HG03469 (cell line): Measurements from ENCODE around the gene CARD11.
A peak's percentile ranks its signal among the peaks of the same experiment; 100 is the strongest.

Experiments
- ATAC-seq: cut with Tn5 transposase; IDR thresholded peaks from one replicate; pipeline ENCODE4 v1.9.1; 2021; ENCODE audit warnings: mild to moderate bottlenecking, moderate library complexity, moderate number of reproducible peaks; ENCODE audit not compliant: unreplicated experiment

CARD11 gene

DNA sequence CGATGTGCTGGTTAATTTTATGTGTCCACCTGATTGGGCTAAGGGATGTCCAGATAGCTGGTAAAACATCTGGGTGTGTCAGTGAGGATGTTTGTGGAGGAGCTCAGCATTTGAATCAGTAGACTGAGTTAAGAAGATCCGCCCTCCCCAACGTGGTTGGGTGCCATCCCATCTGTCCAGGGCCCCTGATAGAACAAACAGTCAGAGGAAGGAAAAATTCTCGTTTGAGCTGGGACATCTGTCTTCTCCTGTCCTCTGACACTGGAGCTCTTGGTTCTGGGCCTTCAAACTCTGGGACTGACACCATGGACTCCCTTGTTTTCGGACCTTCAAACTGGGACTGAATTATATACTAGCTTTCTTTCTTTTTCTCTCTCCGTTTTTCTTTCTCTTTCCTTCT is 59.6 kb downstream of the CARD11 start:
- no peak for ATAC-seq

DNA sequence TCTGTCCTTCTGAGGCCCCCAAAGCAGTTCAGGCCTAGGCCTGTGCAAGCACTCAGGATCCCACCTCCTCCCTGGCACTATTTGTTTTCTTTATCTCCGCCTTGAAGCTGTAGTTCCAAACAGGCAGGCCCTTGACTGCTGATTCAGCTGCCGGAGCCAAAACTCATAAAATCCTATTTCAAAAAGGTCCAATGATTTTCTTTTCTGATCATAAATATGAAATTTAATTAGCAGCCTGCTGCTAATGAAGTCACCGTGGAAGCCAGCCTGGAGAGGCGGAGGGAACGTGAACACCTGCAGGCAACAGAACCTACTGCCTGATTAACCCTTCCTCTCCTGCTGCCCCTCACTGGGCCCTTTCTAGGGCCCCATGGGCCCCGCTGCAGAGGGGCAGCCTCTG is 60.1 kb downstream of the CARD11 start:
- ATAC-seq = no peak

DNA sequence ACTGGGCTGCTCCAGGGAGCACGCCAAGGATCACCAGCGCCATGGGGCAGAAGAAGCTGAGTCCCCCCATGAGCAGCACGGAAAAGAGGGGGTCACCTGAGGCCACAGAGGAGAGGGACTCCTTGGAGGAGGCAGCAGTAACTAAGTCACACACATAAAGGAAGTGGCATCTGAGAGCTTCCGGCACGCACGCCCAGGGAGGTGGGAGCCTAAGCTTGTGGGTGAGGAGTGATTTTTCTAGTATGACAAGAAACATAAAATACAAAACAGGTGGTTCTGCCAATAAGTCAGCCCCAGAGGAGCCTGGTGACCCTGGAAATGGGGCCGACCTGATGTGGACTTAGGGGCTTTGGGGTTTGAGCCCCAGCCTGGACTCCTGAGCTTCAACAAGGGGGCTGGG is 60.8 kb downstream of the CARD11 start:
- no peak for ATAC-seq

DNA sequence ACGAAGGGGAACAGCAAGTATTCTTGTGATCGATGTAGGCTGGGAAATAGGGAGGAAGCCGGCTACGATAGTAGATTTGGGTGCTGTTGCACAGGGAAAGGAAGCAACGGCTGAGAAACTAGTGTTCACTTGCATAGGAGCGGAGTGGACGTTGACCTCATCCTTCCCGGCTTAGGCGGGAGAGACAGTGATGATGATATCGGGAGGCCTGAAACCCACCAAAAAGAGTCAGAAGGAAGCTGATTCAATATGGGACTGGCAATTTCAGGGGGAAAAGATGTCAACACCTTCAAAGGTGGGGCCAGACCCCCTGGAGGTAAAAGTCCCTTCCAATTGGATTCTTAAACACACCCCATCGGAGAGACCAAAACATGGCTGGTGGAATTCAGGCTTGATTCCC is 61.3 kb downstream of the CARD11 start:
- ATAC-seq = no peak

DNA sequence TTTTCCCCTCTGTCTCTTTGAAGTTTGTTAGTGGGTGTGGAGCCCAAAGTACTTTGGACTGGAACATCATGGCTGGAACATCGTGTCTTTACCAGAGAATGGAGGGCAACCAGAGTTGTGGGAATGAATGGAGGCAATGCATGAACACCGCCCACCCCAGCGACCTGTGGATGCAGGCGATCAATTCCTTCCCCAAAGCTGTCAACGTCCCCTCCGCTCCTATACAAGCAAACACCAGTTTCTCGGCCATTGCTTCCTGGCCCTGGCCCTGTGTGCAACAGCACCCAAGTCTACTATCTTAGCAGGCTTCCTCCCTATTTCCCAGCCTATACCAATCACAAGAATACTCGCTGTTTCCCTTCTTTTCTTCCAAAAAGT is 62.6 kb downstream of the CARD11 start:
- ATAC-seq = no peak

DNA sequence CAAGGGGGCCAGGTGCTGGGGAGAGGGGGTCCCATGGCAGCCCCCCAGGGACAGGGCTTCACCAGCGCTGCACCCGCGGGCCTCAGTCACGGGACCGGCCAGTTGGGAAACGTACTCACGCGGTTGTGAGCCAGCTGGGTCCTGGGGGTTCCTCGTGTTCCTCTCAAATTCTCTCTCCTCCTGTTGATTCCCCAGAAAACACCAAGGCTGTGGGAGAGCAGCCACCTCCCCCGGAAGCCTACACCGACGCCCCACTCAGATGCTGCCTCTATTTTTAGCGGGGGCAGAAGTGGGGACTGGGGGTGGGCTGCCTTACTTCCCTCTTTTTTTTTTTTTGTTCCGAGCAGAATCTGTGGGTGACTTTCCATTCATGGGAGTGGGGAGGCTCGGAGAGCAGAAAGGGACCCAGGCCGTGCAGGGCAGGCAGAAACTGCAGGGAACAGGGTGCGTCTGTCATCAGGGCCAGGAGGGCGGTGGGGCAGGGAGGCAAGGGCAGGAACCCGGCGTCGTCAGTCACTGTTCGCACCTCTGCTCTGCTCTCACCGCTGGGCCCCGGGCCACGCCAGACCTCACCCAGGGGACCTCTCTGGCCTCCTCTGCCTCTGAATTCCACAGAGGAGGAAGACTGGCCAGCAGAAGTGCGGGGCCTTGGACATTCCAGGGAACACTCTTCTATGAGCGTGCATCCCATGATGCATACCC is 63.1 kb downstream of the CARD11 start:
- no peak for ATAC-seq

DNA sequence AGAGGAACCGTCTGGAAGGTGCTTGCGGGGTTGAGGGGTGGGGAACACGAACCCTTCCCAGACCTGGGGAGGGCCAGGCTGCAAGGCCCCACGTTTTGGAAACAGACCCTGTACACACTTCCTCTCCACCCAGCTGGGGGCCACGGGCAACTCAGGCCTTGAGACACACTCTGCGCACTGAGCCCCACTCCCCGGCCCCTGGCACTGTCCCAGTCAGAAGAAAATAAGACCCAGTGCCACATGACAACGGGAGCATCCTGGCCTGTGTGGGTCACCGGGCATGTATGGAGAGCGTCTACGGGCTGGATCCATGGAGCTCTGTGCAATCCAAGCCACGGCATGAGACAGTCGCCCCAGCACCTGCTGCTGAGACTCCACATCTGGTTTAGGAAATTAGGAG is 63.7 kb downstream of the CARD11 start:
- no peak for ATAC-seq

DNA sequence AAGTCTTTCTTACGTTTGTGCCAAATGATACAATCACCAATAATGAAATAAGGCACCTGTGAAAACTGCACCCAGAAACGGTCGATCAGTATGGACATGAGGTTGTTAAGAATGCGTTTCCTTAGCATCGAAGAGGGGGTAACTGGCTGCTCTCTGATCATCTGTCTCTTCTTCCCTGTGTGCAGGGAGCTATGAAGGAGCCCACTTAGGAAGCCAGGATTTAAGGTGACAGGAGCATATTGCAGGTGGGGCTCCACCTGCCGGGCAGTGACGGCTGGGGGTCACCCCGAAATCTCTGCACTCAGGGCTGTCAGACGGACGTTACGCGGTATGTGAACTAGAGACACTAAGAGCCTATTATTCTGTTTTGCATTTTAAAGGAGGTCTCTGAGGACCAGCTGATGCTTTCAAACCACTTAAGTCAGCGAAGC is 64.5 kb downstream of the CARD11 start:
- ATAC-seq = no peak

DNA sequence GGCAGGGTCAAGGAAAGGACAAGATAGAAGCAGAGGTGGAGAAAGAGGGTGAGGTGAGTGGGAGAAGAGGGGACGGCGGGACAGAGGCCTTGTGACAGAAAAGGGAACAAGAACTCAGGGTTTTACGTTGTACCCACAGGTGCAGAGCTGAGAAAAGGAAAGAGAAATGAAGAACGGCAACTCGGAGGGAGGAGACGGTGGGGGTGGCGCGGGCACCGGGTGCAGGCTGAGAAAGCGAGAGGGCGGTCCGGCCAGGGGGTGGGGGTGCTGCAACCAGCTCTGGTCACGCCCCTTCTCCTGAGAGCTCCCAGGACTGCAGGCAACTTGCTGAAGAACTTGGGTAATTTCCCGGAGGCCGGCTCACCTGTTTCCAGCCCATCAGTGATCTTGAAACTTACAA is 65.3 kb downstream of the CARD11 start:
- peak; percentile 69 for ATAC-seq

DNA sequence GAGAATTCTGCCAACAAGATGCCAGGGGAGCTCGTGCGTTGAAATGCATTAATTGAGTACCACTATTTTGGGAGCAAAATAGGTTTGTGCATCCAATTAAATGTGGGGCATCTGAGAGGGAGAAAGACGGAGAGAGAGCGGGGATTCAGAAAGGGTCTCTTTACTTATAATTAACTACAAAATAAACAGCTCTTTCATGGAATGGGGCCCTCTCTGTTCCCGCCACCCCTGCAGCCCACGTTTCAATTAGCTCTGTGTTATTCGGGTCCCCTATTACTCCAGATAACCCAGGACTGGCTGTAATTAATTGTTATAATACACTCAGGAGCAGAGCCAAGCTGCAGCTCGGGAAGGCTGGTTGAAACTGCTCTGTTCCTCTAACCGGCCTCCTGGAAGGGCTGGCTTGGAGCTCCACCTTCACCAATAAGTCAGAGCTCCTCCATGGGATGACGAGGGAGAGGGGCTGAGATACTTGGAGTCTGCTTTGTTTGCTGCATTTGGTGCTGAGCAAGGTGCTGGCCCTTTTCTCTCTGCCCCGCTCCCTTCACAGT is 67.8 kb downstream of the CARD11 start:
- ATAC-seq = no peak

DNA sequence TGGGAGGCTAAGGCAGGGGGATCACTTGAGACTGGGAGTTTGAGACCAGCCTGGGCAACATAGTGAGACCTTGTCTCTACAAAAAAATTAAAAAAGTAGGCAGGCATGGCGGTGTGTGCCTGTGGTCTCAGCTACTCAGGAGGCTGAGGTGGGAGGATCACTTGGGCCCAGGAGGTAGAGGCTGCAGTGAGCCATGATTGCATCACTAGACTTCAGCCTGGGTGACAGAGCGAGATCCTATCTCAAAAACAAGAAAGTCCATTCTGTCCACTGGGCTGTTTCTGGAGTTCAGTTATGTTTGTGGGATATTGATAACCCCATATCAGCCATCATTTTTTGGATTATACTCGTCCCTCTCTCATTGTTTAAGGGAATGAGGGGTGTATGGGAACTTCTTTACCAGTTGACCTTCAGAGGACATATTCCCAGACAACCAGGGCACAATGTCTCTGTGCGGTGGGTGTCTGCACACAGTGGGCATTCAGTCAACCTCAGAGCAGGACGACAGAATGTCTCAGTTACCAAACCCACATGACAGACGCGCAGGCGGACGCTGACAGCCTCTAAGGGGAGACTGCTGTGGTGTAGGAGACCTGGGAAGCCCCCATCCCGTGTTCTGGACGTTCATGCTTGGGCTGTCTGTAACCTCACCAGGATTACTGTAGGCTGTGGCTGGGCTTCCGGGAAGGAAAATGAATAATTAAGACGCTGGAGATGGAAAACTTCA is 69.4 kb downstream of the CARD11 start:
- ATAC-seq = no peak

DNA sequence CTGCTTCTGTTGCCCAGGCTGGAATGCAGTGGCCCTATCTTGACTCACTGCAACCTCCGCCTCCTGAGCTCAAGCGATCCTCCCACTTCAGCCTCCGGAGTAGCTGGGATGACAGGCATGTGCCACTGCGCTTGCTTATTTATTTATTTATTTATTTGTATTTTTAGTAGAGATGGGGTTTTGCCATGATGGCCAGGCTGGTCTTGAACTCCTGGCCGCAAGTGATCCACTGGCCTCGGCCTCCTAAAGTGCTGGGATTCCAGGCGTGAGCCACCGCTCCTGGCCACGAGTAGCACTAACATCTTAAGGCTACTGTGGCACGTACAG is 70.9 kb downstream of the CARD11 start:
- no peak for ATAC-seq

DNA sequence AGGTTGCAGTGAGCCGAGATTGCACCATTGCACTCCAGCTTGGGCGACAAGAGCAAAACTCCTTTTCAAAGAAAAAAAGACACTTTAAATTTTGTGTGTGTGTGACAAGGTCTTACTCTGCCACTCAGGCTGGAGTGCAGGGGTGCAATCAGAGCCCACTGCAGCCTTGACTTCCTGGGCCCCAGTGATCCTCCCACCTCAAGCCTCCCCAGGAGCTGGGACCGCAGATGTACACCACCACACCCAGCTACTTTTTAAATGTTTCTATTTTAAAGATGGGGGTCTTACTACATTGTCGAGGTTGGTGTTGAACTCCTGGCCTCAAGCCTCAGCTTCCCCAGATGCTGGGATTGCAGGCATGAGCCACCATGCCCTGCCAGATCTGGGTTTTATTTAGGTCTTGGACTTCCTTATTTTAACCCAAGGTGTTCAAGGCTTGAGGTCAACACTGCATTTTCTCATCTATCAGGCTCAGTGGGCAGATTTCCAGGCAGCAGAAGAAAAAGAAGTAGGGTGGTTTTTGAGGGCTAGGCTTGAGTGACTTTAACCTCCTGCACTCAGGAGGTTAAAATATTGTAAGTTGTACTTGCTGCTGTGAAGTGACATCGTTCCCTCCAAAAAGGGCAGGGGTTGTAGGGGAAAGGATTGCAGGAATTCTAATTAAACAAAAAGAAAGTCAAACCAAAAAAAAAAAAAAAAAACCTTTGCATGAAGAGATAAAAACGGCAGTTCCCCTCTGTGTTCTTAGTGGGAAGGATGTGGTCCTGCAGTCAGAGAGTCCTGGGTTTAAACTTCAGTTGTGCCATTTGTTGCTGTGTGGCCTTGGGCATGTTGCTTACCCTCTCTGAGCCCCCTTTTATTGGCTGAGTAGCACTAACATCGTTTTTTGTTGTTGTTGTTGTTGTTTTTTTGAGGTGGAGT is 71.5 kb downstream of the CARD11 start:
- peak; percentile 71 for ATAC-seq

DNA sequence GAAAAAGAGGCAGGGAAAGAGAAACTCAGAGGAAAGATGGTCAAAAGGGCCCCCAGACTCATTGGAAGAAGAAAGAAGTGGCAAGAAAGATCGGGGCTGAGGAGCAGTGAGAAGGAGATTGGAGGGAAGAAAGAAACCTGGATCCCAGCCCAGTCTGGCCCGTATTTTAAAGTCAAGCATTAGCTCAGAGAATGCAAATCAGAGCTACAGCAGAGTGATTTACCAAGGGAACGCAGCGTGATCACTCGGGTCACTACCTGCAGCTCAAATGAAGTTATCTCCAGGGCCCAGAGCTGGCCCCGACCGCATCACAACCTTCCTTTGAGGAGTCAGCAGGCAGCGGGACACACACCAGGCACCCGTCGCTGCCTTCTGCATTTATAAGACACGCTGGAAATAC is 72.8 kb downstream of the CARD11 start:
- no peak for ATAC-seq

DNA sequence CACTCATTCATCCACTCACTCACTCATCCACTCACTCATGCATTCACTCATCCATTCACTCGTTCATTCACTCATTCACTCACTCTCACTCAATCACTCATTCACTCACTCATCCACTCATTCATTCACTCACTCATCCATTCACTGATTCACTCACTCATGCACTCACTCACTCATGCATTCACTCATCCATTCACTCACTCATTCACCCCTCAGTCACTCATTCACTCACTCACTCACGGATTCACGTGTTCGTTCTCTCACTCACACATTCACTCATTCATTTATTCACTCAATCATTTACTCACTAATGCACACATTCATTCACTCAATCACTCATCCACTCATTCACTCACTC is 73.4 kb downstream of the CARD11 start:
- ATAC-seq = no peak

DNA sequence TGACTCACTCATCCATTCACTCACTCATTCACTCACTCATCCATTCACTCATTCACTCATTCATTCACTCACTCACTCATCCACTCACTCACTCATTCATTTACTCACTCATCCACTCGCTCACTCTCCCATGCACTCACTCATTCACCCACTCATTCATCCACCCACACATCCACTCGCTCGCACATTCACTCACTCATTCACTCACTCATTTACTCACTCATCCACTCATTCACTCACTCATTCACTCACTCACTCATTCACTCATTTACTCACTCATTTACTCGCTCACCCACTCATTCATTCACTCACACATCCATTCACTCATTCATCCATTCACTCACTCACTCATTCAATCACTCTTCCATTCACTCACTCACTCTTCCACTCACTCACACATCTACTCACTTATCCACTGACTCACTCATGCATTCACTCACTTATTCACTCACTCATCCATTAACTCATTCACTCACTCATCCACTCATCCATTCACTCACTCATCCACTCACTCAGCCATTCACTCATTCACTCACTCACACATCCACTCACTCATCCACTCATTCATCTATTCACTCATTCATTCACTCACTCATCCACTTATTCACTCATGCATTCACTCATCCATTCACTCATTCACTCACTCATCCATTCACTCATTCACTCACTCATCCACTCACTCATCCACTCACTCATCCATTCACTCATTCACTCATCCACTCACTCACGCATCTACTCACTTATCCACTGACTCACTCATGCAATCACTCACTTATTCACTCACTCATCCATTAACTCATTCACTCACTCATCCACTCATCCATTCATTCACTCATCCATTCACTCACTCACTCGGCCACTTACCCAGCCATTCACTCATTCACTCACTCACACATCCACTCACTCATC is 74.0 kb downstream of the CARD11 start:
- ATAC-seq = no peak

DNA sequence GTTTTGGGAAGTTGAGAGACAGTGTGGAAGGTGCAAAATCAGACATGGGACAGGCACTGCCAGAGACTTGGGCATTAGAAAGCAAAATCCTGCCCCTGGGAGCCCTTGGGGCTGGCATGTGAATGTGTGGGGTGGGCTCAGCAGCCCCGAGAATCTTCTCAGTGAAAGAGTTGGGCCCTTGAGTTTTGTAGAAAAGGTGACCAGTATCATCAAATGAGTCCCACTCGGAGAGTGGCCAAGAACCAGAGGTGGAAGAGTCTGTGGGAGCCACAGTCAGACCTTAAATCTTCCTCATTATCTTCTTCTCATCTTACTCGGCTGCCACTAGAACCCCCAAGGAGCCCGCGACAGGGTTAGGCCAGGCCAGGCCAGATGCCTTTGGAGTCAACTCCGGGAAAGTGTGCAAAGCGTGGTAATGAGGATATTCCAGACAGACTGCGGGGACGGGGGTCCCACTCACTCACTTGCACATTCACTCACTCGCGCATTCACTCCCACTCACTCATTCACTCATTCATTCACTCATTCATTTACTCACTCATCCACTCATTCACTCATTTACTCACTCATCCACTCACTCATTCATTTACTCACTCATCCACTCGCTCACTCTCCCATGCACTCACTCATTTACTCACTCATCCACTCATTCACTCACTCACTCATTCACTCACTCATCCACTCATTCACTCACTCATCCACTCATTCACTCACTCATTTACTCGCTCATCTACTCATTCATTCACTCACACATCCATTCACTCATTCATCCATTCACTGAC is 74.9 kb downstream of the CARD11 start:
- ATAC-seq = no peak

DNA sequence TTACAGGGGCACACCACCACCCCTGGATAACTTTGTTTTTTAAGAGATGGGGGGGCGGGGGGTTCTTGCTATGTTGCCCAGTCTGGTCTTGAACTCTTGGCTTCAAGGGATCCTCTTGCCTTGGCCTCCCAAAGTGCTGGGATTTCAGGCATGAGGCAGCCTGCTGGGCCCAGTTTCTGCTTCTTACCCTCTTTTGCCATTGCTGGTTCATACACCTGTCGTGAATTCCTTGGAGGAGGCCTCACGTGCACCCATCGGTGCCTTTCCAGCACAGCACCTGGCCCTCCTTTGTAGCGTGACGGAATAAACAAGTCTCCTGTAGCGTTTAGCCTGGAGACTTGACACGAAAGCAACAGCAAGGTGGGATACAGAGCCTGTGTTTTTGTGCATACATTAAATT is 75.5 kb downstream of the CARD11 start:
- ATAC-seq = no peak

DNA sequence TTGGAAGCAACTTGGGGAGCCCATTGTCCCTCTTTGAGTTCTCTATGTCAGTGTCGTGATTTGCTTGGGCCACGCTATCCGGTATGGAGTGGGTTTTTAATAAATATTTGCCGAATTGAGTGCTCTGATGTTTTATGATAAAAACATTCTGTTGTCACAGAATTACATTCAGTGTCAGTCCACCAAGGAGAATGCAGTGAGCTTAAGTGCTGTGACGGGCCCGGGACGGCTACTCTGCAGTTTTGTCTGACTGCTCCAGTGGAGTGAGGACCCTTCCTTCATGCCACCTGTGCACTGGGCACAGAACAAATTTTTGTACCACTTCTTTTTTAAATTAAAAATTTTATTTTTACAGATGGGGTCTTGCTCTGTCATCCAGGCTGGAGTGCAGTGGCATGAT is 76.0 kb downstream of the CARD11 start:
- ATAC-seq = no peak

DNA sequence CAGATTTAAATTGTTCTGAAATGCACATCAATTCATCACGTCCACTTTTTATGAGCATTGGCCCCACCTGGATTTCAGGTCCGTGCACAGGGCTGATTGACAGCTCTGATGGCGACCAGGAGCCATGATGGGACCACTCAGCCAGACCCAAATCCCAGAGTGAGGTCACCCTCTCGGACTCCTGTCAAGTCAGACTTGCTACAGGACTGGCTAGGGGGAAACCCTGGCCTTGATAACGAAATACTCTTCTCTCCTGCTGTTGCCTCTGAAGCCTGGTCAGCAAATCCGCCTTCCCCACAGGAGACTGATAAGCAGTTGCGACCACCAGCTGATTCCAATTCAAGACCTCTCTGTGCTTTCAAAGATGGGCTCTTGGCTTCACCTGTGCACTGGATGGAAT is 76.4 kb downstream of the CARD11 start:
- ATAC-seq = no peak
